ENCODE results near the gene OTUB2. TPM values are rescaled to one million over a fixed set of nuclear protein-coding genes. Genes with fewer than 3 reads are reported as not detected.

OTUB2 gene
- polyA plus RNA-seq, 3 donors = 0.25 to 0.95 (median 0.28) TPM

DNA sequence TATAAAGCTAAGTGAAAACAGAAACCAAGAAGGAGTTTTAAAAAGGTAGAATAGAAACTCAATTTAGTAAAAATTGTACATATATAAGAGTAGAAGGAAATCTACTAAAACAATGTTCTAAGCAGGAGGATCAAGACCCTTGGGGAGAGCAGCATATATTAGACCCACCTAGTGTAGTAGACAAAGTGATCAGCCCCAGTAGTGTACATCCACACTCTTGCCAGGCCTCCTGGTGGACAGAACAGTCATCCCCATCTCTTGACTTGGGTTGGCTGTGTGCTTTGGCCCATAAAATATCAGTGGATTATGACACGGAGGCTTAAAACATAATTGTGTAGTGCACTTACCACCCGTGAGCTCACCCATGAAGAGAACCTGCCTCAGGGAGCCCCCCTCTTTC lies 10.9 kb upstream of the OTUB2 start:
- H4K20me1 ChIP-seq (ENCODE audit: insufficient read depth, low read length) = no peaks in the 10 kb centered on the region
- peaks cover 0 to 3% of the 10 kb centered on the region in 2 donors for H3K4me1 ChIP-seq (ENCODE audit: control insufficient read depth in 1 of 2, insufficient read depth in 2 of 2, low read length in 2 of 2)
- H3K4me3 Mint-ChIP-seq = no peak overlapping the region
- no peak overlapping the region for H3K4me3 ChIP-seq (replicated peaks in 1 of 3; ENCODE audit: low read depth in 2 of 3, low read length in 3 of 3)
- no peak overlapping the region for H3K4me2 ChIP-seq (replicated peaks; ENCODE audit: extremely low read depth, low read length, poor library complexity, severe bottlenecking)
- intact Hi-C loops (cut with micrococcal nuclease) = no loop called here
- no peaks in the 10 kb centered on the region for H3K79me2 ChIP-seq (ENCODE audit: insufficient read depth, low read length)
- H2AFZ ChIP-seq (ENCODE audit: insufficient read depth, low read depth, low read length, poor library complexity, severe bottlenecking) = no peak overlapping the region
- H3K9me3 ChIP-seq (replicated peaks in 1 of 2; ENCODE audit: control insufficient read depth in 1 of 2, insufficient read depth in 1 of 2, low read length in 2 of 2) = no peaks in the 10 kb centered on the region
- H3K27ac Mint-ChIP-seq = no peak overlapping the region
- no peaks in the 10 kb centered on the region for H3K36me3 Mint-ChIP-seq
- no peak for DNase-seq
- no peak overlapping the region for H3K27ac ChIP-seq (ENCODE audit: low read depth in 1 of 2, low read length in 2 of 2)
- no CpG with 5 or more reads among the region's 2 CpGs for WGBS (ENCODE audit: insufficient coverage)
- no peaks in the 10 kb centered on the region for H3K27me3 ChIP-seq (ENCODE audit: control insufficient read depth in 2 of 2, insufficient read depth in 2 of 2, low read length in 2 of 2)
- no peak for TF ChIP-seq CTCF (IDR thresholded peaks at IDR 0.05)
- no peak overlapping the region for H3K9ac ChIP-seq (ENCODE audit: insufficient read depth, low read length, poor library complexity, severe bottlenecking)
- peaks cover 8% of the 10 kb centered on the region for H3K4me1 Mint-ChIP-seq
- no peaks in the 10 kb centered on the region for H3K9me3 Mint-ChIP-seq
- no peaks in the 10 kb centered on the region for H3K36me3 ChIP-seq (replicated peaks in 1 of 2; ENCODE audit: control insufficient read depth in 1 of 2, insufficient read depth in 2 of 2, low read length in 2 of 2)
- peaks cover 2 to 11% (median 3%) of the 10 kb centered on the region in 3 donors for H3K27me3 Mint-ChIP-seq (ENCODE audit: low read depth in 3 of 3)

GRCh38 chr14:94016446-94016976 lies 9.6 kb upstream of the OTUB2 start:
- Histone ChIP-seq H3K4me1 (ENCODE audit: control insufficient read depth in 1 of 2, insufficient read depth in 2 of 2, low read length in 2 of 2) (peaks cover 0 to 3% of the 10 kb centered on the region in 2 donors), H3K4me2 (replicated peaks; ENCODE audit: extremely low read depth, low read length, poor library complexity, severe bottlenecking) (no peak overlapping the region), H3K27ac (ENCODE audit: low read depth in 1 of 2, low read length in 2 of 2) (no peak overlapping the region), H3K79me2 (ENCODE audit: insufficient read depth, low read length) (no peaks in the 10 kb centered on the region), H3K36me3 (replicated peaks in 1 of 2; ENCODE audit: control insufficient read depth in 1 of 2, insufficient read depth in 2 of 2, low read length in 2 of 2) (no peaks in the 10 kb centered on the region), H3K27me3 (ENCODE audit: control insufficient read depth in 2 of 2, insufficient read depth in 2 of 2, low read length in 2 of 2) (no peaks in the 10 kb centered on the region), H3K4me3 (replicated peaks in 1 of 3; ENCODE audit: low read depth in 2 of 3, low read length in 3 of 3) (no peak overlapping the region), H3K9me3 (replicated peaks in 1 of 2; ENCODE audit: control insufficient read depth in 1 of 2, insufficient read depth in 1 of 2, low read length in 2 of 2) (no peaks in the 10 kb centered on the region), H4K20me1 (ENCODE audit: insufficient read depth, low read length) (no peaks in the 10 kb centered on the region), H3K9ac (ENCODE audit: insufficient read depth, low read length, poor library complexity, severe bottlenecking) (no peak overlapping the region), H2AFZ (ENCODE audit: insufficient read depth, low read depth, low read length, poor library complexity, severe bottlenecking) (no peak overlapping the region)
- Mint-ChIP-seq H3K36me3 (no peaks in the 10 kb centered on the region), H3K4me3 (no peak overlapping the region), H3K27me3 (ENCODE audit: low read depth in 3 of 3) (peaks cover 0 to 5% (median 2%) of the 10 kb centered on the region in 3 donors), H3K9me3 (no peaks in the 10 kb centered on the region), H3K27ac (no peak overlapping the region), H3K4me1 (peaks cover 10% of the 10 kb centered on the region)
- no peak for TF ChIP-seq CTCF (IDR thresholded peaks at IDR 0.05)
- DNase-seq = no peak
- intact Hi-C loops (cut with micrococcal nuclease) = no loop called here
- 98% methylated on average over 7 of the region's 8 CpGs for WGBS (ENCODE audit: insufficient coverage)

All from CD14-positive monocyte (primary cell).